GM12874 (cell line): Measurements from ENCODE around the gene CPA1.

Source experiments
- TF ChIP-seq, protein P1 (sequence below): IDR thresholded peaks from 2 replicates; pipeline ENCODE4 v1.5.1; 2011; ENCODE audit warnings: low read depth, mild to moderate bottlenecking, control low read depth, low read length, moderate library complexity; ENCODE audit not compliant: insufficient read depth

The CPA1 gene

DNA sequence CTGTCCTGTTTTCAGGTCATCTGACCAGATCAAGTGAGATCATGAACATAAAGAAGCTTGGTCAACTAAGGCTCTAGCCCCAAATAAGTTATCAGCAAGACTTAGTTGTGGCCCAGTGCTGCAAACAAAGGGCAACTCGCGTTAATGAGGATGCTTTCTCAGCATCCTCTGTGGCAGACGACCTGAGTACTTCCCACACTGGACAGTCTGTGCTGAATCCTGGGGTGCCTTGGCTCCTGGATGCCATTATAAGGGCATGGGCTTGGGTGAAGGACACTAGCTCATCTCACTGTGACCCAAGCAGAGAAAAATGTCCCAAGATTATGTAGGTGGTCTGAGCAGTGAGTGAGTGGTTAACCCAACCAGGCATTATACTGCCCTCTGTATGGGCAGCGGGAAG, 21.8 kb upstream of the CPA1 start:
- TF ChIP-seq, protein P1, sequence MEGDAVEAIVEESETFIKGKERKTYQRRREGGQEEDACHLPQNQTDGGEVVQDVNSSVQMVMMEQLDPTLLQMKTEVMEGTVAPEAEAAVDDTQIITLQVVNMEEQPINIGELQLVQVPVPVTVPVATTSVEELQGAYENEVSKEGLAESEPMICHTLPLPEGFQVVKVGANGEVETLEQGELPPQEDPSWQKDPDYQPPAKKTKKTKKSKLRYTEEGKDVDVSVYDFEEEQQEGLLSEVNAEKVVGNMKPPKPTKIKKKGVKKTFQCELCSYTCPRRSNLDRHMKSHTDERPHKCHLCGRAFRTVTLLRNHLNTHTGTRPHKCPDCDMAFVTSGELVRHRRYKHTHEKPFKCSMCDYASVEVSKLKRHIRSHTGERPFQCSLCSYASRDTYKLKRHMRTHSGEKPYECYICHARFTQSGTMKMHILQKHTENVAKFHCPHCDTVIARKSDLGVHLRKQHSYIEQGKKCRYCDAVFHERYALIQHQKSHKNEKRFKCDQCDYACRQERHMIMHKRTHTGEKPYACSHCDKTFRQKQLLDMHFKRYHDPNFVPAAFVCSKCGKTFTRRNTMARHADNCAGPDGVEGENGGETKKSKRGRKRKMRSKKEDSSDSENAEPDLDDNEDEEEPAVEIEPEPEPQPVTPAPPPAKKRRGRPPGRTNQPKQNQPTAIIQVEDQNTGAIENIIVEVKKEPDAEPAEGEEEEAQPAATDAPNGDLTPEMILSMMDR, result no peak

GRCh38 chr7:130359276-130359857, 20.9 kb upstream of the CPA1 start:
- TF ChIP-seq, protein P1, result no peak

- TF ChIP-seq, protein P1, result no peak
Measured at GRCh38 chr7:130360518-130360917, 19.8 kb upstream of the CPA1 start.

DNA sequence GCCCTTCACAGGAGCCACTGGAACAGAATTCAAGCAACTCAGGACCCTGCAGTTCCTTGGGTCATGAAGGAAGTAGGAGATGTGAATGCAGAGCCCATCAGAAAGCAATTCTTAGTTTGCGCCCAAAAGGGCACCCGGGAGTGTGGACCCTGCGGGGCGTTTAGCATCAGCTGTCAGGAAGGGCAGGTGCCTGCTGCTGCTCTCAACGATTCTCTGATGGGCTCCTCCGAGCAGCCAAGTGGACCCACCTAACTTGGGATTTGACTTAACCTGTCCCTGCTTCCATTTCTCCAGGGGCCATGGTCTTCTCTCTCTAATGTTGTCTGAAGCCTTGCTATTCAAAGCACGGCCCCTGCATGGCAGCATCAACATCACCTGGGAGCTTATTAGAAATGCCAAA, 18.6 kb upstream of the CPA1 start:
- TF ChIP-seq, protein P1, result no peak

- TF ChIP-seq, protein P1, result no peak
Measured at GRCh38 chr7:130362251-130362816, 18.0 kb upstream of the CPA1 start.

- TF ChIP-seq, protein P1, result no peak
Measured at GRCh38 chr7:130363026-130363847, 17.1 kb upstream of the CPA1 start.

DNA sequence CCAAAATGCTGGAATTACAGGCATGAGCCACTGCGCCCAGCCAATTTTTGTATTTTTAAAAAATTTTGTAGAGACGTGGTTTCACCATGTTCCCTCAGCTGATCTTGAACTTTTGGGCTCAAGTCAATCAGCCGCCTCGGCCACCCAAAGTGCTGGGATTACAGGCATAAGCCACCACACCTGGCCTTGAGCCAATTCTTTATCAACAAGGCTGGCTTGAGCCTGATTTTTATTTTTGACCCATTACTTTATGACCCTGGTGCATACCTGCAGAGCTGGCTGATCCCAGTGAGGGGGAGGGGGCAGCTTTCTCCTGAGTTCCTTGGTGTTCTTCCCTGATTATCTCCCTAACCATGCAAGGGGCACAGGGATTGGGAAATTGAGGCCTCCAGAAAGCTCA, 15.8 kb upstream of the CPA1 start:
- TF ChIP-seq, protein P1, result no peak
